GM19467 (cell line): ENCODE data around the gene LRRC3.
"Not testable (repeated sequence)": the region's sequence is repeated elsewhere in the genome, so short reads cannot be mapped to it uniquely, and the experiment has no call there.

Source experiments
- ATAC-seq: cut with Tn5 transposase; IDR thresholded peaks from one replicate; pipeline ENCODE4 v1.9.1; 2021; ENCODE audit warnings: mild to moderate bottlenecking, moderate library complexity; ENCODE audit not compliant: unreplicated experiment

Gene LRRC3

GRCh38 chr21:44477131-44477530 is 21.8 kb downstream of the LRRC3 start:
- no peak for ATAC-seq

GRCh38 chr21:44477712-44478111 is 22.4 kb downstream of the LRRC3 start:
- no peak for ATAC-seq

GRCh38 chr21:44478124-44478800 is 23.0 kb downstream of the LRRC3 start:
- ATAC-seq, result no peak

DNA sequence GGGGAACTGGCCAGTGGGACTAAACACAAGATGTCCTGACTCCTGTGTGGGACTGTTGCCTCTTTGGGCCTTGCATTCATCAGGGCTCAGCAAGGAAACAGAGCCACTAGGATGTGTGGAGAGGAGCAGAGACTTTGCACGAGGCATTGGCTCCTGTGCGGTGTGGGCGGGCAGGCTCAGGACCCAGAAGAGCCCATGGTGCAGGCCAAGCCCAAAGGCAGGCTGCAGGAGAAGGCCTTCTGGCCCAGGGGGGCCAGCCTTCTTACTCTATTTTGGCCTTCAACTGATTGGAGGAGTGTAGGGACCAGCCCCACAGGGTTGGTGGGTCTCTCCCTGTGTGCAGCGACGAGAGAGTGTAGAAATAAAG is 23.5 kb downstream of the LRRC3 start:
- ATAC-seq, result no peak

GRCh38 chr21:44479556-44480199 is 24.4 kb downstream of the LRRC3 start:
- ATAC-seq, result not testable (repeated sequence)

DNA sequence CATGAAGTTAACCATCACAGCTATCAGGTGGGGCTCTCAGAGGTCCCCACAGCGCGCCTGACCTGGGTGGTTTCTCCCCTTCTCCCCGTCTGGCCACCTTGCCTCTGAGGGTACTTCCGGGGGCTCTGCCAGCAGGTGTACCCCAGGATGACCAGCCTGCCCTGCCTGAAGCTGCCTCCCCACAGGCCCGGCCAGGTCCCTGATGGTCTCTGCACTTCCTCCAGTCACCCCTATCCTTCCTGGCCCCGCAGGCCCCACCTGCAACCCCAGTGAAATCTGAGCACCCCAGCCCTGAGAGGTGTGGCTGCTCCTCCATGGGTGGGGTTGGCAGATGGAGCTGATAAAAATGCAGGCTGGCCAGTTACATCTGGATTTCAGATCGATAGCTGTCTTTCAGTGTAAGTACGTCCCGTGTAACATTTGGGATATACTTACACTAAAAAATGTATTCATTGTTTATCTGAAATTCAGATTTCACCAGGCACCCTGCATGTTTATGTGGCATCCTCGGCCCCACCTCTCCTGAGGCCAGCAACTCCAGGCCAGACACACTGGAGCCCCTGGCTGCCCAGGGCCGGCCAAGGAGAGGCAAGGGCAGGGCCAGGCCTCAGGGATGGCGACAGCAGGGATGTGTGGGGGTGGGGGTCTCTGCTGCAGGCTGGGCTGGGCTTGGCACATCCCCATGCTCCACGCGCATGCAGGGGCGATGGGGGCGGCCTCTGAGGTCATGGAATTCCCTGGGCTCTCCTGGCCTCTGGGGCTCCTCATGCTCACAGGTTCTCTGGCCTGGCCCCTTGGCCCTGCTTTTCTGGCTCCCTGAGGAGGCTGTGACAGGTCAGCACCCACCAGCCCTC is 25.1 kb downstream of the LRRC3 start:
- ATAC-seq, result no peak

GRCh38 chr21:44482581-44483287 is 27.4 kb downstream of the LRRC3 start:
- no peak for ATAC-seq

- ATAC-seq, result no peak
These were observed 28.3 kb downstream of the LRRC3 start for GRCh38 chr21:44483288-44484237.

- ATAC-seq, result no peak
These were observed 29.4 kb downstream of the LRRC3 start for GRCh38 chr21:44484498-44485253.

- ATAC-seq, result no peak
These were observed 30.0 kb downstream of the LRRC3 start for GRCh38 chr21:44485254-44485793.

- ATAC-seq, result no peak
These were observed 30.5 kb downstream of the LRRC3 start for GRCh38 chr21:44485796-44486195.

- ATAC-seq, result no peak
These were observed 31.0 kb downstream of the LRRC3 start for GRCh38 chr21:44486302-44486701.

DNA sequence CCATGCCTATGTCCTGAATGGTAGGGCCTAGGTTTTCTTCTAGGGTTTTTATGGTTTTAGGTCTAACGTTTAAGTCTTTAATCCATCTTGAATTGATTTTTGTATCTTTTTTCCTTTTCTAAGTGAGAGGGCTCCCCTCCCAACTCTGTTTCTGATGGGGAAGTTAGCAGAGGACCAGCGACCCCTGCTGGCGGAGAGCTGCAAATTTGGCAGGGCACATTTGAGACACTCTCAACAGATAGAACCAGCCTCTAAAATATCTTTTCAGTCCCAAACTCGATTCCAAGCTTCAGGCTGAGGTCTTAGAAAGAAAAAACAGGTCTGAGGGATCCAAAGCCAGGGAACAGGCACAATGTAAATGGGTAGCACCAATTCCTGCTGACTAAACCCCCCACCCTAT is 32.5 kb downstream of the LRRC3 start:
- no peak for ATAC-seq

- no peak for ATAC-seq
These were observed 34.7 kb downstream of the LRRC3 start for GRCh38 chr21:44489962-44490361.

GRCh38 chr21:44490405-44490804 is 35.1 kb downstream of the LRRC3 start:
- no peak for ATAC-seq

DNA sequence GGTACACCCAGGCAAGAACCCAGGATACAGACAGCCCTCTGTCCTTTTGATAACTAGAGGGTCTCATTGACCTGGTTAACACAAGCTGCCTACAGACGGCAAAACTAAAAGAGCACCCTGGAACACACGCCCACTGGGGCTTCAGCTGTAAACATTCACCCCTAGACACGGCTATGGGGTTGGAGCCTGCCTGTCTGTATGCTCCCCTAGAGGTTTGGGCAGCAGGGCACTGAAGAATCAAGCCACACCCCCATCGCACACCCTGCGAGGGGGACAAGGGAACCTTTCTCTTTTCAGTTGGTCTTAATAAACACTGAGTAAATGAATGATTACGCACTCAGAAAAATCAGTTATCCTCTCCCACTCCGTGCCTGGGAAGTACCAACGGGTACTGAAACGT is 35.5 kb downstream of the LRRC3 start:
- no peak for ATAC-seq

- ATAC-seq, result no peak
These were observed 37.5 kb downstream of the LRRC3 start for GRCh38 chr21:44492567-44493385.

DNA sequence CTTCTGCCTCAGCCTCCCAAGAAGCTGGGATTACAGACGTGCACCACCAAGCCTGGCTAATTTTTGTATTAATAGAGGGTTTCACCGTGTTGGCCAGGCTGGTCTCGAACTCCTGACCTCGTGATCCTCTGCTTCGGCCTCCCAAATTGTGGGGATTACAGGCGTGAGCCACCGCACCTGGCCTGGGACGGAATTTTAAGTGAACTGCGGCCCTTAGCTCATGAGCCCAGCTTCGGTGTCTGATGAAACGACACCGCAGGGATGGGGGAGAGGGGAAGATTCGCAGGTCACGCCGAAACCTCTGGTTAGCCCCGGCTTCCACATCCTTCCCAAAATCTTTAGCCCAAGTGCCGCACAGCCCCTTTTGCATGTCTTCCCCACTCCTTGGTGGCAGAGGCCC is 39.1 kb downstream of the LRRC3 start:
- no peak for ATAC-seq
